Inflammatory macrophage treated with lipopolysaccharide for 4 hours (primary cell): ENCODE results near the gene SLC8B1.

ENCODE experiments used
- DNase-seq: peaks from one replicate; pipeline ENCODE4 v3.0.0-alpha.2; 2020

The SLC8B1 gene

GRCh38 chr12:113267621-113268020 is 67.3 kb downstream of the SLC8B1 start:
- DNase-seq: no peak

- no peak for DNase-seq
Measured at GRCh38 chr12:113266106-113266895, 68.6 kb downstream of the SLC8B1 start.

DNA sequence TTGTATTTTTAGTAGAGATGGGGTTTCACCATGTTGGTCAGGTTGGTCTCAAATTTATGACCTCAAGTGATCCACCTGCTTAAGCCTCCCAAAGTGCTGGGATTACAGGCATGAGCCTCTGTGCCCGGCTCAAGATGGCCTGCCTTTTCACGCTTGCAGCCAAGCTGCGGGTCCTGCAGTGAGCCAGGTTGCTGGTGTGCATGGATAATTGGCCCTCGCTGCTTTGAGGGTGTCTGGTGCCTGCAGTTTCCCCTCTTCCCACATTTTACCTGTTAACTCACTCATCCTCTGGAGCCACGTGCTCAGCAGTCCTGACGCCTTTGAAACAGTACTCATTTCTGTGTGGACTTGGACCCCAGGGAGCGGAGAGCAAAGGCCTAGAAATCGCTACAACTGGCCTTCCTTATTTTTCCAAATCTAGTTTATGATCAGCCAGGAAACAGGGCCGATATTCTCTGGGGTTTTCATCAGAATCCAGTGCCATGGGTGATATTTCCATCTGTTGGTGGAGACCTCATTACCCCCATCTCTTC is 71.4 kb downstream of the SLC8B1 start:
- DNase-seq: no peak

GRCh38 chr12:113262710-113263109 is 72.2 kb downstream of the SLC8B1 start:
- no peak for DNase-seq

DNA sequence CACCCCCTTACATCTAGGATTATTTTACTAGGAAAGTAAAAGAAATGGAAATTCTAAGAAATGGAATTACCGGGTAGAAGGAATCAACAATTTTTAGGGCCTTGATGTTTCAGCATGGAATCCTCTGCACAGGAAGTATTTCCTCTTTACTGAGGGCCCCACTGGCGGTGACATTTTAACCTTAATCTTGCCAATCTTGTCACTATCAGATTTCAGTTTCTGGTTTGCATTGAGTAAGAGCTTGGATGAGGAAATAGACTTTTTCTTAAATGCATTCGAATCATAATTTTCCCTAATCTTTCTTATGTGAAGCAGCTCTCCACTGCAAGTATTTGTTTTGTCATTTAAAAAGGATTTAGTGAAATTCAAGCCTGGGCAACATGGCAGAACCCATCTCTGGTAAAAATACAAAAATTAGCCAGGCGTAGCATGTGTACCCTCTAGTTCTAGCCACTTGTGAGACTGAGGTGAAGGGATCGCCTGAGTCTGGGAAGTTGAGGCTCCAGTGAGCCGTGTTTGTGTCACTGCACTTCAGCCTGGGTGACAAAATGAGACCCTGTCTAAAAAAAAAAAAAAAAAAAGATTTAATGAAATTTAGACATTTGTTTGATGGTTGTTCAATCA is 73.0 kb downstream of the SLC8B1 start:
- DNase-seq: peak; percentile 90

DNA sequence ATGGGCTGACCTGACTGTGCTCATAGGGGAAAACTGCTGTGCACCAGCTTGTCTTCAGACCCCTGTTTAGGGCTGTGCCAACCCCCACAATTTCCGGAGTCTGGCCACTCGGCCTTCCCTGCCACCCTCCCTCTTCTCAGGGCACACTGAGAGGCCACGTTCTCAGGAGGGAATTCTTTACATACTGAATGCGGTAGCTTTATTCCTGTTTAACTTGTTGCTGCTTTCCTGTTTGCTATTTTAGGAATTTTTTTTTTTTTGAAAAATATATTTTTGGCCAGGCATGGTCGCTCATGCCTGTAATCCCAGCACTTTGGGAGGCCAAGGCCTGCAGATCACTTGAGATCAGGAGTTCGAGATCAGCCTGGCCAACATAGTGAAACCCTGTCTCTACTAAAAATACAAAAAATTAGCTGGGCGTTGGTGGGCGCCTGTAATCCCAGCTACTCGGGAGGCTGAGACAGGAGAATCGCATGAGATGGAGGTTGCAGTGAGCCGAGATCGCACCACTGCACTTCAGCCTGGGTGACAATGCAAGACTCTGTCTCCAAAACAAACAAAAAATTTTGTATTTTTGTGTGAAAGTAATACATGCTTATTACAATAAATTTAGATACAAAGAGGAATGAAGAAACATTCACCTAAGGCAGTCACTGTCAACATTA is 74.1 kb downstream of the SLC8B1 start:
- DNase-seq: no peak

GRCh38 chr12:113260127-113260526 is 74.8 kb downstream of the SLC8B1 start:
- no peak for DNase-seq

DNA sequence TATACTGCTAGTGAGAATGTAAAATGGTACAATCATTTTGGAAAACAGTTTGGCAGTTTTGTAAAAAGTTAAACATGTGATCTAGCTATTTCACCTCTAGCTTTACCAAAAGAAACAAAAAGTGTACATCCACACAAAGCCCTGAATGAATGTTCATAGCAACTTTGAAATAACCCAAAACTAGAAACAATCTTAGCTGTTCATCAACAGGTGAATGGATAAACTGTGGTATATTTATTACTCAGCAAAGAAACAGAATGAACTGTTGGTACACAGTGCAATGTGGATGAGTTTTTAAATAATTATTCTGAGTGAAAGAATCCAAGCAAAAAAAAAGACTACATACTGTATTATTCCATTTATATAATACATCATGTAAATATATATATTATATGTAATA is 77.3 kb downstream of the SLC8B1 start:
- DNase-seq: no peak

DNA sequence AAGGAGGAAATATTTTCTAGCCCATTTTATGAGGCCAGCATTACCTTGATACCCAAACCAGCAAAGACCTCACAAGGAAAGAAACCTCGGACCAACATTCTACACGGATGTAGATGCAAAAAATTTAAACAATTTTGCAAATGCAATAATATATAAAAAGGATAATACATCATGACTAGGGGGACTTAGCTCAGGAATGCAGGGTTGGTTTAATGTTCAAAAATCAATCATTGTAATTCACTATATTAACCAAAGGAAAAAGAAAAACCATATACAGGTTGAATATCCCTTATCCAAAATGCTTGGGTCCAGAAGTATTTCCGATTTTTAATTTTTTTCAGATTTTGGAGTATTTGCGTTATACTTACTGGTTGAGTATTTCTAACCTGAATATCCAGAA is 80.6 kb downstream of the SLC8B1 start:
- no peak for DNase-seq

GRCh38 chr12:113253532-113254285 is 81.2 kb downstream of the SLC8B1 start:
- DNase-seq: no peak

DNA sequence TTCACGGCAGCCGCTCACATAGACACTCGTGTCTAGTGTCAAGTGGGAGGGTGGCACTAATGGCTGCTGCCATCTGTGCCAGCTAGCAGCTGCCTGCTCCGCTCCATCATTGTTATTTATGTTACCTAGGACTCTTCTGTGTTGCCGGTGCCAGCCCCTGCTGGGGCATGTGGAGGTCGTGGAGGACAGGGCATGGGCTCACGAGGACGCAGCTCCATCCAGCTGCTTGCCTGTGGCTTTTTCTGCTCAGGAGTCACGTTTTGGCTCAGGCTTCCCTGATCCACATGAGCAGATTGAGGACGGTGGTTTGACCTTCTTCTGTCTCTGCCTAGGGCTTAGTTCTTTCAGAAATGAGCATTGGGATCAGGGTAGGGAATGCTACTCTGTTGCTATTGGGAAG is 82.4 kb downstream of the SLC8B1 start:
- no peak for DNase-seq

DNA sequence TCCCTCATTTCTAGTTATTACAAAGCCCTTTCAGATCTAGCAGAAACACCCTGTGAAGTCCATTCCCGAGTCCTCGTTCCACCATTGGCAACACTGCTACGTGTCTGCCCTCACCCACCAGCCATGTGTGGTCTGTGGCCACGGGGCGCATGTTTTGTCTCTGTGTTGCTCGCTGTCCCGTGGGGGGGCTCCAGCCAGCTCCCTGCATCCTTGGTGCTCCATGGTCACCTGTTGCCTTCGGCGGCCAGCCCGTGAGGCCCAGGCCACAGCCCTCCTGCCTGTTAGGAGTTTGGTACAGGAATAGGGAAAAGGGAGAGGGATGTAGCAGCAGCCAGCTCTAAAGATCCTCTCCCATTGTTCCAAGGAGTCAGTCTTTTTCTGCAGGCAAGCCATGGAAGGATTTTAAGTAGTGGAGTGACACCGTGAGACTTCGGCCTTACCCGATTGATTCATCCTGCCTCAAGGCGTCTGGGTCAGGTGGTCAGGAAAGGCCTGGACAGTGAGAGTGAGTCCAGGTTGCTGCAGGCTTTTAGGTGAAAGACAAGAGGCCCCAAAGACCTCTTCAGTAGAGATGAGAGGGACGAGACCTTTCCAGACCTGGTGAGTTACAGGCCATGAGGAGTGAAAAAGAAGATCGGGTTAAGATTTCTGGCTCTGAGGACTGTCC is 83.4 kb downstream of the SLC8B1 start:
- DNase-seq: no peak

DNA sequence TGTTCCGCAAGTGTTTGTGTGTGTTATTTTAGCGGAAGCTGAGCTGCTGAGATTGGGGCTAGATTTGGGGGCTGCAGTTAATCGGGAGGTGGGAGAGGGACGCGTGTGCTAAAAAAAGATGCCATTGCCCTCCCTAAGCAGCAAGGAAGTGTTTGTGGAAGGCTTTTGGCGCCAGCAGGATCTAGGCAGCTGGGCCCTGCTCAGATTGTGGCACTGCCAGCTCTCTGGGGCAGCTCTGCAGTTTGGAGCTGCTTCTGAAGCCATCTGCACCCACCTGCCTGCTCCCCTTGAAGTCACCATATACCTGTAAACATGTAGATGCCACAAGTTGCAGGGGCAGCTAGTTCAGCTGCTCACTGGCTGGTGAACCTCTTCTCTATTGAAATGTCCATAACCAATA is 84.9 kb downstream of the SLC8B1 start:
- DNase-seq: no peak

DNA sequence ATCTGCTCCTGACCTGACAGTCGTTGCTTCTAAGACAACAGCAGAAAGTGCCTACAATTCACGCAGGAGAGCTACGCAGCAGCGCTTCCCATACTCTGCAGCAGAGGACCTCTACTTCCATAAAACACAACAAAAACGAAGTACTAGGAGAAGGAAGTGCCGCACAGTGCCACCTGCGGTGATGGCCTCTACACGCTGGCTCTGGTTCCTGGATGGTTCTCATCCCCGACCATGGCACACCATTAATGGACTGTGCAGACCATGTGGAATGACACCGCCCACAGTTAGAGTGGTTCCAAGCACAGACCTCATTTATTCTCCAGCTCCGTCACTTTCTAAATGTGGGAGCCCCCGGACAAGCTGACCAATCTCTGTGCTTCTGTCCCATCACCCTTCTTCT is 85.4 kb downstream of the SLC8B1 start:
- DNase-seq: no peak

GRCh38 chr12:113248842-113249435 is 86.0 kb downstream of the SLC8B1 start:
- DNase-seq: no peak
